CD4-positive, alpha-beta T cell (primary cell): ENCODE data around the gene DCBLD2. TPM values are rescaled to one million over a fixed set of nuclear protein-coding genes. Genes with fewer than 3 reads are reported as not detected.

ENCODE experiments used
- ATAC-seq: fragments of 200-7000 bp; cut with Tn5 transposase; one replicate; pipeline ENCODE4 v1.10.0; 2022; ENCODE audit warnings: mild to moderate bottlenecking; ENCODE audit not compliant: poor library complexity
- CTCF ChIA-PET: fragments of 350-600 bp; sonication (Branson Sonifier 250); formaldehyde crosslinking; loops from one replicate; lab custom pipeline; 2021; ENCODE audit warnings: antibody characterized with exemption, inconsistent platforms; lab: Charles Lee
- POLR2A ChIA-PET: fragments of 350-600 bp; sonication (Branson Sonifier 250); formaldehyde crosslinking; loops from one replicate; lab custom pipeline; 2021; ENCODE audit warnings: antibody characterized with exemption, inconsistent platforms; lab: Charles Lee
- DNase-seq, 14 experiments: peaks; one replicate each; pipeline ENCODE4 v3.0.0-alpha.2; 2013 to 2020; ENCODE audit warnings: mixed read lengths in 2 of 14
- H3K27ac ChIP-seq, 2 donors: one replicate each; pipeline versions ENCODE4 v1.5.1 to v1.7.0; 2013; ENCODE audit warnings: low read length in 2 of 2, low read depth in 1 of 2, mild to moderate bottlenecking in 1 of 2
- H3K27me3 ChIP-seq, 2 experiments: 1 replicate in 1 of 2; 2 replicates in 1 of 2; pipeline versions ENCODE4 v1.6.1 to v1.7.0; 2013; ENCODE audit warnings: low read length in 2 of 2, control low read depth in 1 of 2, mild to moderate bottlenecking in 1 of 2, moderate library complexity in 1 of 2; ENCODE audit not compliant: insufficient read depth in 2 of 2, control insufficient read depth in 1 of 2
- H3K36me3 ChIP-seq: one replicate; pipeline ENCODE4 v1.6.1; 2013; ENCODE audit warnings: low read length, control low read depth; ENCODE audit not compliant: insufficient read depth
- H3K4me1 ChIP-seq: one replicate; pipeline ENCODE4 v1.6.1; 2013; ENCODE audit warnings: low read length, control low read depth; ENCODE audit not compliant: insufficient read depth
- H3K4me3 ChIP-seq: one replicate; pipeline ENCODE4 v1.5.1; 2013; ENCODE audit warnings: mild to moderate bottlenecking, low read length, moderate library complexity
- H3K9me3 ChIP-seq, 2 experiments: 1 replicate in 1 of 2; 2 replicates in 1 of 2; pipeline versions ENCODE4 v1.6.1 to v1.7.0; 2013; ENCODE audit warnings: low read length in 2 of 2, mild to moderate bottlenecking in 2 of 2, control low read depth in 1 of 2, moderate library complexity in 1 of 2; ENCODE audit not compliant: control insufficient read depth in 1 of 2, insufficient read depth in 1 of 2
- H3K27ac Mint-ChIP-seq: one replicate; pipeline ENCODE4 v1.8.0; 2020; ENCODE audit warnings: mixed read lengths
- H3K27me3 Mint-ChIP-seq: one replicate; pipeline ENCODE4 v1.8.0; 2021; ENCODE audit warnings: mixed read lengths
- H3K36me3 Mint-ChIP-seq: one replicate; pipeline ENCODE4 v1.8.0; 2021; ENCODE audit warnings: low read depth, mixed read lengths
- H3K4me1 Mint-ChIP-seq: one replicate; pipeline ENCODE4 v1.8.0; 2021; ENCODE audit warnings: low read depth, mixed read lengths
- H3K4me3 Mint-ChIP-seq: one replicate; pipeline ENCODE4 v1.8.0; 2020; ENCODE audit warnings: mild to moderate bottlenecking, mixed read lengths
- H3K9me3 Mint-ChIP-seq: one replicate; pipeline ENCODE4 v1.8.0; 2020; ENCODE audit warnings: mixed read lengths
- intact Hi-C, 2 experiments: fragments of 100-400 bp; cut with DNase I in 1 of 2; cut with micrococcal nuclease in 1 of 2; formaldehyde crosslinking; loops; one replicate each; pipeline versions ENCODE4 v1.15.1 to v1.9.0; 2023 to 2025; cut with DNase I, micrococcal nuclease
- total RNA-seq, 174 experiments: library from RNA in 2 of 174; stranded (reverse) in 2 of 174; gene quantifications; one replicate each; pipeline ENCODE4 v1.2.3 and lab custom pipeline; 2021 to 2026
- TF ChIP-seq, protein P1 (sequence below): fragments of 200-600 bp; IDR thresholded peaks from one replicate; pipeline ENCODE4 v1.8.0; 2022; ENCODE audit warnings: antibody characterized with exemption, mild to moderate bottlenecking

DCBLD2 gene
- total RNA-seq, 2 experiments from 2014 or later = 2.2 to 2.5 TPM

DNA sequence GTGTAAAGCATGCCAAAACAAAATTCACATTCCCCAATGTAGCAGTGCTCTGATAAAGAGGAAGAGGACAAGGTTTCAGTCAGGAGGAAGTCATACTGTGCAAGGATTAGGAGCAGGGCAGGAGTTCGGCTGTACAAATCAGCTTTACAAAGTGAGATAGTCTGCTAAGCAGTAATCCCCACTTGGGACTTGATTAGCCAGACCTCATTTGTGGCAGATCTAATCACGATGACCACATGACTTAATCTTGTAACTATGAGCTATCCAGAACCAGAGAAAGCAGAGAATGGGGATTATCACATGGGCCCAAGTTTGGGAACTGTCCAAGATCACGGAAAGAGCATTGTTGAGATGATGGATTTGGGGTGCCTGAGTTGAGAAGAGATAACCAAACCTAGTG is 7.8 kb downstream of the DCBLD2 start:
- Mint-ChIP-seq H3K36me3 (no peaks in the 10 kb centered on the region), H3K9me3 (no peaks in the 10 kb centered on the region), H3K4me3 (no peak overlapping the region), H3K27me3 (no peaks in the 10 kb centered on the region), H3K4me1 (no peaks in the 10 kb centered on the region), H3K27ac (no peak overlapping the region)
- intact Hi-C loops = loop anchor here in 1 of 2 experiments (10.0 kb wide), 2 partner anchors 919 to 1129 kb away; partner anchors contain the start of genes ARL6 and RIOX2
- Histone ChIP-seq H3K36me3 (no peaks in the 10 kb centered on the region), H3K4me1 (no peaks in the 10 kb centered on the region), H3K27ac (no peak overlapping the region), H3K27me3 (no peaks in the 10 kb centered on the region), H3K9me3 (no peaks in the 10 kb centered on the region), H3K4me3 (no peak overlapping the region)
- CTCF ChIA-PET = no interaction called here
- ATAC-seq (no peak), DNase-seq (no peak)
- TF ChIP-seq, protein P1, sequence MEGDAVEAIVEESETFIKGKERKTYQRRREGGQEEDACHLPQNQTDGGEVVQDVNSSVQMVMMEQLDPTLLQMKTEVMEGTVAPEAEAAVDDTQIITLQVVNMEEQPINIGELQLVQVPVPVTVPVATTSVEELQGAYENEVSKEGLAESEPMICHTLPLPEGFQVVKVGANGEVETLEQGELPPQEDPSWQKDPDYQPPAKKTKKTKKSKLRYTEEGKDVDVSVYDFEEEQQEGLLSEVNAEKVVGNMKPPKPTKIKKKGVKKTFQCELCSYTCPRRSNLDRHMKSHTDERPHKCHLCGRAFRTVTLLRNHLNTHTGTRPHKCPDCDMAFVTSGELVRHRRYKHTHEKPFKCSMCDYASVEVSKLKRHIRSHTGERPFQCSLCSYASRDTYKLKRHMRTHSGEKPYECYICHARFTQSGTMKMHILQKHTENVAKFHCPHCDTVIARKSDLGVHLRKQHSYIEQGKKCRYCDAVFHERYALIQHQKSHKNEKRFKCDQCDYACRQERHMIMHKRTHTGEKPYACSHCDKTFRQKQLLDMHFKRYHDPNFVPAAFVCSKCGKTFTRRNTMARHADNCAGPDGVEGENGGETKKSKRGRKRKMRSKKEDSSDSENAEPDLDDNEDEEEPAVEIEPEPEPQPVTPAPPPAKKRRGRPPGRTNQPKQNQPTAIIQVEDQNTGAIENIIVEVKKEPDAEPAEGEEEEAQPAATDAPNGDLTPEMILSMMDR = no peak
- POLR2A ChIA-PET = no interaction called here

DNA sequence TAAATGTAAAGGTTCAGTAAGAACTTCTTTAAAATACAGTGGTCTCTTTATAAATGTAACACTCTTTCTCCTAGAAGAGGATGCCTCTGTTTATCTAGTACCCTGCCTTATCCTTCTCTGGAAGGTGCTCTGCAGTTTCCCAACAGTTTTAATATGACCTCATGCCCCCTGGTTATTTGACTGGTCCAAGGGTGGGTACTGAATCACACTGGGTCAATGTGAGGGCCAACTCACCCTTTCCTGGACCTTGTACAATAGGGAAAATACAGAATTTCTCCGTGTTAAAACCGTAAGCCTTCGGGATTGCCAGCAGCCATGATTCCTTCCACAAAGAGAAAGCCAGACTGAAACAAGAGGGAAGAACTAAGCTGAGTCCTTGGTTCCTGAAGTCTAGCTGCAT is 9.2 kb downstream of the DCBLD2 start:
- CTCF ChIA-PET = no interaction called here
- no peaks in the 10 kb centered on the region for H3K36me3 ChIP-seq
- intact Hi-C loops = loop anchor here in 1 of 2 experiments (10.0 kb wide), 2 partner anchors 917 to 1127 kb away; partner anchors contain the start of genes ARL6 and RIOX2
- H3K27ac ChIP-seq = no peak overlapping the region
- no peaks in the 10 kb centered on the region for H3K27me3 ChIP-seq
- no peak overlapping the region for H3K4me3 ChIP-seq
- H3K9me3 ChIP-seq = no peaks in the 10 kb centered on the region
- H3K4me1 Mint-ChIP-seq = no peaks in the 10 kb centered on the region
- no peak overlapping the region for H3K27ac Mint-ChIP-seq
- DNase-seq (no peak), ATAC-seq (no peak)
- no peaks in the 10 kb centered on the region for H3K36me3 Mint-ChIP-seq
- no peaks in the 10 kb centered on the region for H3K4me1 ChIP-seq
- H3K9me3 Mint-ChIP-seq = no peaks in the 10 kb centered on the region
- TF ChIP-seq, protein P1 = no peak
- H3K27me3 Mint-ChIP-seq = no peaks in the 10 kb centered on the region
- H3K4me3 Mint-ChIP-seq = no peak overlapping the region
- POLR2A ChIA-PET = no interaction called here

DNA sequence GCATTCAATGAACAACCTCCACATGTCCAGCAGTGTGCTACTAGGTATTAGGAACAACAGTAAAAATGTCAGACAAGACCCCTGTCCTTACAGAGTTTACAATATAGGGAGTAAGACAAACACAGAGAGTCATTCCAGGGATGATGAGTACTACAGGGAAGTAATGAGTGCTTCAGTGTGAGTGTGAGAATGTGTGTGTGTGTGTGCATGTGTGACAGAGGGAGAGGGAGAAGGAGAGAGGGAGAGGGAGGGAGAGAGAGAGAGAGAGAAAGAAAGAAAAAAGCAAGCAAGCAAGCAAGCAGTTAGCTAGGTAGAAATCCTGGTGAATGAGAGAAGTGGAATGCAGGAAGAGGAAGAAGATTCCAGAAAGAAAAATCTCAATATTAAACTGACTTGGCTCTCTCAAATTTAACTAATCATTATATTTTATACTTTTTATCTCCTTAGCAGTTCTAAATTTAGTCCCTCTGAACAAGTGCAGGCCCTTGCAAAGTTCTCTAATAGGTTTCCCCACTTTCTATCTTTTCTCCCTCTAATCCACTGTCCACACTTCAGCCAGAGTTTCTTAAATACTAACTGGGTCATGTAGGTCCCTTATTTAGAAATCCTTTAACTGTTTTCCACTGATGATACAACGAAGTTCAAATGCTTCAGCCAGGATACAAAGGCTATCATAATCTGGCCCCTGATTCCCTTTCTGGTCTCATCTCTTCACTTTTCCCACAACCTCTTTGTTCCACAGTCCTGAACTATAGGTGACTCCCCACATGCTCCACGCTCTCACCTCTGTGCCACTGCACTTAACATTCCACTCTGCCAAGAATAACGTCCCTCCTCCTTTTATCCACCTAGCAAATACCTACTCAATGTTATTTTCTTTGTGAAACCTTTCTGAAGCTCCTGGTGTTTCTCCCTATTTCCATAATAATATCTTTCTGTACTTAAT is 10.3 kb downstream of the DCBLD2 start:
- intact Hi-C loops = loop anchor here in 1 of 2 experiments (10.0 kb wide), 2 partner anchors 916 to 1126 kb away; partner anchors contain the start of genes ARL6 and RIOX2
- Mint-ChIP-seq H3K4me3 (no peak overlapping the region), H3K4me1 (no peaks in the 10 kb centered on the region), H3K9me3 (no peaks in the 10 kb centered on the region), H3K27me3 (no peaks in the 10 kb centered on the region), H3K27ac (no peak overlapping the region), H3K36me3 (no peaks in the 10 kb centered on the region)
- H3K4me3 ChIP-seq = no peak overlapping the region
- H3K9me3 ChIP-seq = no peaks in the 10 kb centered on the region
- TF ChIP-seq, protein P1 = no peak
- H3K4me1 ChIP-seq = no peaks in the 10 kb centered on the region
- ChIA-PET CTCF (no interaction called here), POLR2A (interaction anchor here (1.4 kb wide), 1 partner anchor 10 kb away, joined by 5 read pairs; the partner anchor contains the start of gene DCBLD2)
- no peak overlapping the region for H3K27ac ChIP-seq
- DNase-seq (no peak), ATAC-seq (no peak)
- no peaks in the 10 kb centered on the region for H3K27me3 ChIP-seq
- no peaks in the 10 kb centered on the region for H3K36me3 ChIP-seq
